GM21619 (cell line): ENCODE results near the gene KIRREL1.

Source experiments
- ATAC-seq: cut with Tn5 transposase; IDR thresholded peaks from one replicate; pipeline ENCODE4 v1.9.1; 2021; ENCODE audit not compliant: unreplicated experiment

The KIRREL1 gene

DNA sequence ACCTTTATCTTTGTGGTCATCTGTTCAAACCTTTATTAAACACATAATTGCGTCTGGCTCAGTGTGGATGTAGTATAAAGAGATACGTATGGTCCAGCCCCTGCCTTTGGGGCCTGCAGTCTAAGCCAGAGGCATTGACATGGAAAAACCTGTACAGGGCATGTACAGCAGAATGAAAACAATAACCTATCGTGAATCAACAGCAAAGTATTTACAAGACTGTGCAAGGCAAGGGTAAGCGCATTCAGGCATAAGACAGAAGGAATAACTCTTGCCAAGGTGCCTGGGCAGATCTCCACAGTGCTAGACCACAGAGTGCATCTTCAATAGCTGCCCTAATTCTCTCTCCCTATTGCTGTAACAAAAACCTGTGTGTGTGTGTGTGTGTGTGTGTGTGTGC, 35.5 kb downstream of the KIRREL1 start:
- no peak for ATAC-seq

DNA sequence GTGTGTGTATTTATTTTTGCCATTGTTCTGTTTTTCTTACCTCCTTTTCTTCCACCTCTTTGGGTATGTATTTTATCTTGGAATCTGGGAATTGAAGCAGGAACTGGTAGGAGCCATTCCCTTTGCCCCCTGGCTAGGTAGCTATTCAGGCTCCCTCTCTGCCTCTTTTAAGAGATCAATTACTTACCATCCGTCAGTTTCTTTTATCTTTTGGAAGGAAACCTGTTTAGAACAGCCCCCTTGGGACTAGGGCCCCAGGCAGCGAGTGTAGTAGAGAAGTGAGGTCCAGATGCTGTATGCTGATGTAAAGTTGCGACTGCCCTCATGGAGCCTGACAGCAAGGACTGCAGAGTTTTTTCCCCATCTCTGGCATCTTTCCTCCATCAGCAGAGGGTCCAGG, 41.6 kb downstream of the KIRREL1 start:
- no peak for ATAC-seq

DNA sequence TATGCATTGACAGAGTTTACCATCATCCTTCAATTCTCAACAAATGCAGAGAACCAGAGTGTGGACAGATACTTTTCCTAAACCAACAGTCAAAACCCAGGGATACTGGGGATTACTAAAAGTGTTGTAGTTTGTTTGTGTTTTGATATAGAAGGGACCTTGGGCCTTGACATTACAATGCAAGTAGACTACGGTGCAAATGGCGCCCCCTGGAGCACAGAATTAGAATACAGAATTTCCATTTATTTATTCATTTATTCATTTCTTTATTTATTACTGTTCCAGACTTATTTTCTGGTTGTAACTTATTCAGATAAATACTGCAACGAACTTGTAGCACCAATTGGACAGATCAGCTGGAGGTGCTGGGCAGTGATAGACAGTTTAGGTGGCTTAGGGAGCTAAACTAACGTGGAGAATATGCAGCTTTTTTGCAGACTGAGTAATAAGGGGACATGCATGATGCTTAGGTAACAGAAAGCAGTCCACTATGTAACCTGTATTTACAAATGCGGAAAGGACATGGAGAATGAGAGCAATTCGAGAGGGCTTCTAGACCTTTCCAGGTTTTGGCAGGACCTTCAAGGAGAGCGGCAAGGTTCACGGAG, 42.6 kb downstream of the KIRREL1 start:
- no peak for ATAC-seq

DNA sequence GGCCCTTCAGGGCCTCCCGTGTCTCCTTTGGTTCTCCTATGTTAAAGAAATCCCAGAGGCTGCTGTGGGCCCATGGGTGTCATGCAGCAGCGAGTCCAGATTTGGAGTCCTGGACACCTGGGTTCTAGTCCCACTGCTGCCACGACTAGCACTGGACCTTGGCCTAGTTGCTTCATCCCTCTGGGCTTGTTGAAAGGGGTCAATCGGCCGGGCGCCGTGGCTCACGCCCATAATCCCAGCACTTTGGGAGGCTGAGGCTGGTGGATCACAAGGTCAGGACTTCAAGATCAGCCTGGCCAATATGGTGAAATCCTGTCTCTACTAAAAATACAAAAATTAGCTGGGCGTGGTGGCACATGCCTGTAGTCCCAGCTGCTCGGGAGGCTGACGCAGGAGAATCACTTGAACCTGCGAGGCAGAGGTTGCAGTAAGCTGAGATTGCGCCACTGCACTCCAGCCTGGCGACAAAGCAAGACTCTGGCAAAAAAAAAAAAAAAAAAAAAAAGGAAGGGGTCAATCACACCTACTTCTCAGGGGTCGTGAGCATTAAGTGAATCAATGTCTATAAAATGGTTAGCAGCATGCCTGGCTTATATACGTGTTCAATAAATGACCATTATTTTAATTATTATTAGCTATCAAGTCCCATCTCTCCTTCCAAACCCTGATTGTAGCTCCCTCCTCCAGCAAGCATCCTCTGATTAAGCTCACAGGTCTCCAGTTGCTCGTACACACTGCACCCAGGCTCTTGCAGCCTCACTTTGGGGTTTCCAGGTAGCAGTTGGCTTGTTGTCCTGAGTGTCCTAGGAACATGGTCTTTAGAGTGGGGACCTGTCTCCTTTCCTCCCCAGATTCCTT, 43.8 kb downstream of the KIRREL1 start:
- no peak for ATAC-seq

DNA sequence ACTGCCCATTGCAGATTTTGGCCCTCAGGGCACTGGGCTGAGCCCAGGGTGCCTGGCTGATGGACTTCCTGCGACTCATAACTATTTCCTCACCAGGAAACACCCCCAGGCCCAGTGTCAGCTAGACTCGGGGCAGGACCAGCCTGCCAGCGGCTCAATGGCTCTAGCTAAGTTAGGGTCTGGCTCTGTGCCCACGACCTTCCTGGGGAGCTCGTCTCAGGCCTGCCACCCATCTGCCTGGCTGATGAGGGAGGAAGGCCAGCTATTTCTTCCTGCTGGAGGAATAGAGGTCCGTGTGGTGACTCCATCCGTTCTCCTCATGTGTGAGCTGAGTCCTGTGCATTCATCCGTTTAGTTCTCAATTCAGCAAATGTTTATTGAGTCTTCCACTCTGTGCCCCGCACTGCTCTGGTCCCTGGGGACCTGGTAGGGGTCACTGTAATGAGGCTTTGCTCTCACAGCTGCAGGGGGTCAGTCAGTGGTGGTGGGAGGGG, 44.5 kb downstream of the KIRREL1 start:
- ATAC-seq, result no peak

DNA sequence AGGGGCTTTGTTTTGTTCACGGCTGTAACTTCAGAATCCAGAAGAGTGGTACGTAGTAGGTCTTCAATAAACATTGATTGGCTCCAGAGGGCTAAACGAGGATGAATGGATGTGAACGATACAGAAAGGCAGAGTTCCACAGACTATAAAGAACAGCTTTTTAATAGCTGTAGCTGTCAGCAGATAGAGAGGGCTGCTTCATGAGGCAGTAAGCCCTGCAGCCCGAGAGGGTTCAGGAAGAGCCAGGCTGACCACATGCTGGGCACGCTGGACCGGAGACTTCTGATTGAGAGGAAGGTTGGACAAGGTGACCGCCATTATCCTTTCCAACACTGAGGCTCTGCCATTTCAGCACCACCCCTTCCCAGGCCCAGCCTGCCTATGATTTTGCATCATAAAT, 45.3 kb downstream of the KIRREL1 start:
- no peak for ATAC-seq

DNA sequence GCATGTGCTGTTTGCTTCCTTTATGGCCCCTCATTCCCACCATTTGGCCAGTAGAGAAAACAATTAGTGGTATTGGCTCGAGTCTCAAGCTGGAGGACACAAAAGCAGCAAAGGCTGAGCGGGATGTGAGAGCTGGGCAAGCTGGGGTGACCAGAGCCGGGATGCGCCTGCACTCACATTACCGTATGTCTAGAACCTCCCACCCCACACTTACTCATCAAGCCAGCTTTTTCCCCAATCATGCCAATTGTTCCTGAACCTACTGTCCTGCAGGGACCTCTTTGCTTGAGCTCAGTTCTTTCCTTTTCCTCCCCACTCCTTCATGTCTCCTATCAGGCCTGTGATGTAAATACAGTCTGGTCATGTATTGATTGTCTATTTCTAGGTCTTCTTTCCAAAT, 45.9 kb downstream of the KIRREL1 start:
- no peak for ATAC-seq

DNA sequence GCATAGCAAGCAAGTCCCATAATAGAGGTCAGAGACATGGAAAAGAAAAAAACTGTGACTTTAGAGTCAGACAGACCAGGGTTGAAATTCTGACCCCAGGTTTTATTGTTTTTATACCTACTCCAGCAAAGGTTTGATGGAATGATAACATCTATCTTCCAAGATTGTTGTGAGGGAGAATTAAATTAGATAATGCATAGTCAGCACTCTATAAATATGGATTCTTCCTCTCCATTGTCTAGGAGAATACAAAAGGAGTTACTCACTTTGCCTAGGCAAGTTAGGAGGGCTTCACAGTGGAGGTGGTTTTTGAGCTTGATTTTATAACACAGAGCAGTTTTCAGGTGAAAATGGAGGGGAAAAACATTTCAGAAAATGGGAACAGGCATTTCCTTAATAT, 46.9 kb downstream of the KIRREL1 start:
- no peak for ATAC-seq

DNA sequence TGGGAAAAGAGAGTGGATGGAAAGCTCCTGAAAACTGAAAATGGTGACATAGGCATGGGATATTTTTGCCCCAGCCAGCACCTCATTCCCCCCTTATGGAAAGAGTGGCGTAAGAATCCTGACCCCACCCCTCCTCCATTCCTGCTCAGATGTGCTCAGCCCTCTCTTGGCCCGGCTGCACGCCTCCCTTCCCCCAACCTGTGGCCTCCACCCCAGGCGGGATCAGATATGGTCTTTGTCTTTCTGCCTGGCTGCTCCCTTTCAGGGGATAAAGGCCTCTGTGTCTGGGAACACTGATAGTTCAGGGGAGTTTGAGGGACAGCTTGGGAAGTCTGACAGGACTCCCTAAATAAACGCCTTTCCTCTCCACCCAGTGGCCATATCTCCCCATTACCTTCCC, 49.8 kb downstream of the KIRREL1 start:
- no peak for ATAC-seq

DNA sequence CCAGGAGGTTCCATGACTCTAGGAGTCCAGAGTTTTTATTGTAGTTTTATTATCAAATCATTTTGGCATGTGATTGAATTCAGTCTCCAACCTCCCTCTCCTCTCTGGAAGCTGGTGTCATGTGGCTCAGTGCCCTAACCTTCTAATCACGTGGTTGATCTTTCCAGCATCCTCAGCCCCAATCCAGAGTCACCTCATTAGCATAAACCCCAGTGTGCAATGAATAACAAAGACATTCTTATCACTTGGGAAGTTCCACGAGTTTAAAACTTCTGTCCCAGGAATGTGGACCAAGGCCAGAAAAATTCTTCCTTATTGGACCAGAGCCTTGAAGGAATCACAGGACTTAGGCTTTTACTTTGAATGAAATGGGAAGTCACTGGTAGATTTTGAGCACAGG, 52.2 kb downstream of the KIRREL1 start:
- ATAC-seq, result no peak

DNA sequence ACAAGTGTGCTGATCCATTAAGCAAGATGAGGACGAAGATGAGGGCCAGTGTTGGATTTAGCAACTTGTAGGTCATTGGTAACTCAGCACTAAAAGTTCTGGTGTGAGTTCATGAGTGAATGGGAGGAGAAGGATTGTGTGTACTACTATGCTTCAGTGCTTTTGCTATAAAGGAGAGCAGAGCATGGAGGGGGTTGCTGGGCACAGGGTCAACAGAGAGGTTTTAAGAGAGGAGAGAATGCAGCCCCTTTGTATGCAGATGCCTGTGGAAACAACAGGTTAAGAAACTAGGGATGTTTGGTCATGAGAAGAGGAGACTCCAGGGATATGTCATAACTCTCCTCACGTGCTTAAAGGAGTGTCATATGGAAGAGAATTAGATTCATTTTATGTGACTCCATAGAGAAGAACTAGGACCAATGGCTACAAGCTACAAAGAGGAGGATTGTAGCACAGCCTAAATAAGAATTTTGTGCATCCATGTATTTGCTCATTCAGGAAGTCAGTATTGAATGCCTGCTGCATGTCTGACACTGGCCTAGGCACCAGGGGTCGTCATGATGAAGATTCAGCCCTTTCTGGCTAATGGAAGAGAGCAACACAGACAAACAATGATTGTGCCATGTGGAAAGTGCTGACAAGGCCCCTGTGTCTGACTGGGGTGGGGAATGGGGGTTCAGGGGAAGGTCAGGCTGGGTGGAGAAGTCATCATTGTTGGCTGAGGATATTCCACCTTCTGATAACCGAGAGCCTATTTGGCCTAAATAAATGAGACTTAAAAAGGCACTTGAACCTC, 53.5 kb downstream of the KIRREL1 start:
- no peak for ATAC-seq

DNA sequence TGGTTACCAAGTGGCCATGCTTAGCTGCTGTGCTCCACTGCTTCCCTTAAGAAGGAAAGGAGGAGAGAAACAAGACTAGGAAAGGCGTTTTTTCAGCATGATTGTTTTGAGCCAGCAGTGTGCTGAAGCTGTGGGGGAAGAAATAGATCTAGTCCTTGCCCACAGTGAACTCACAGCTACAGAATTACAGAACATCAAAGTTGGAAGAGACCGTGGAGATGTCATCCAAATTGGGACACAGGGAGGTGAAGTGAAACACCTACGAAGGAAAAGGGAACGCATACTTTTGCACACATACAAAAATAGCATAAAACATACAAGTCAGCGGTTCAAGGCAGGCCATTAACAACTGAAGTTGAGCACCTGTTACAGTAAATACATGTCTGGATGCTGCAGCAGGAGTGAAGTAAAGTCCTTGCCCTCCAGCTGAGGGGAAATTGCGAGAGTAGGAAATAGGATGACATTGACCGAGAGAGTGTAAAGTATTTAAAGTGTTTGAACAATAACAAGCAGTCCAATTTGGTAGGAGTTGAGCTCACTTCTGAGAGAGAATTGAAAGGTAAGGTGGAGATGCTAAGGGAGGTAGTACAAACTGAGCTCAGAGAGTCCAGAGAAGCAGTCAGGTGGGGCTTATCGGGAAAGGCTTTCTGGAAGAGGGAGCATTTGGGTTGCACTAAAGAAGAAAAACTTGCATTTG, 55.1 kb downstream of the KIRREL1 start:
- no peak for ATAC-seq

DNA sequence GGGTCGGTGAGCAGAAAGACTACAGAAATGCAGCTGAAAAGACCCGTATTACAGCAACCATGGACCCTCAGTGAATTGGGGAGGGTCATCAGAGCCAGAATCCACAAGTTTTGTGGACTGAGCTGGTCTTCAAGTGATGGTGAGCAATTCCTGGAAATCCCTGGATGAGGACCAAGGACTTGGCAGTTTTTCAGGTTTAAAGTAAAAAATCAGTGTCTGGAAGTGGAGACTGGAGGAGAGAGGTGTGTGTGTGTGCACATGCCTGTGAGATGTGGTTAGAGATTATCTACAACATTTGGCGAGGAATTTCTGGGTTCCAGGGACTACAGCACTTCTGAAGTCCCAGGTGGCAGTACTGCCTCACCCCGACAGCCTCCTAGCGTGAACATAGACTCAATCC, 56.4 kb downstream of the KIRREL1 start:
- no peak for ATAC-seq

DNA sequence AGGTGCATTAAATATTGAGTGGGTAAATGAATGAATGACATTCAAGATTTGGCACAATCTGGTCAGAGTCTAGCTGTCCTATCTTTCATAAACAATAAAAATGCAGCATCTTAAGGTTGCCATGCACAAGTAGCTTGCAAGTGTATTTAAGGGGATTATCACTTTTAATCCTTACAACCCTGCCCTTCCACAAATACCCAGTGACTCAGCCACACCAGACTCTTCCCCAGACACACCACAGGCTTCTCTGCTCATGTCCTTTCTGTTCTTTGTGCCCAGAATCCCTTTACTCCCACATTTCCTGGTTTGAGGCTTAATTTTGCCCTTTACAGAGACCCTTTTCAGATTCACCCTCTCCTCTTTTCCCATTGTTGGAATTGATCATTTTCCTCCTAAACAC, 59.8 kb downstream of the KIRREL1 start:
- no peak for ATAC-seq

DNA sequence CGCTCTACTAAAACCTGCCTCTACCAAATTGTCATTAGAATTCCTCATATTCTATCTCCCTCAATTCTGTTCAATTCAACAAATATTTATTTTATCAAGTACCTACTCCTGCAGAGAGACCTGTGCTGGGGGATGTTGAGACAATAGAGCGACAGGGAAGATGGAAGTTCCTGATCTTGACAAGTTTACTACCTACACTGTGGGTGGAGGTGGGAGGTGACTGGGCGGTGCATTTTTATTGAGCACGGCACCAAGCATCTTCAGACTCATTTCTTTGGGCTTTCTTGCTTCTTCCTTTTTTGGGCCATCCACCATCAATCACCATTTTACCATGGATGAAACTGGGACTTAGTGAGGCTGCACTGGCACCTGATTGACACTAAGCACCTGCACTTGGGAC, 61.3 kb downstream of the KIRREL1 start:
- no peak for ATAC-seq

DNA sequence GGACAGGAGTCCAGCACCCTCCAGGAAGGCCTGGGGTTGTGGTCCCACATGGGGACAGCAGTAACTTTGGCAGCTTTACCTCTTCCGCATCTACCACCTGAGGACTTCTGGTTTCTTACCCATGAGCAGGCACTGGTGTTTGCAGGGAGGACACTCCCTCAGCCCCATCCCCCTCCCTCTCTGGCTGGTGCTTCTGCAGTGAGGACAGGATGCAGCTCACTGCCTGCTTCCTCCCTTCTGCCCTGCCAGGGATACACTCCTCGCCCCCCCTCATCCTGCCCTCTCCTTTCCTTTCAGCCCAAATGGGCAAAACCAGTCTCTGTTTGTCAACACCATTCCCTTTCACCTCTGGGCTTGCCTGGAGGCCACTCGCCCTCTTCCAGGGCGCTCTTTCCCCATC, 62.4 kb downstream of the KIRREL1 start:
- no peak for ATAC-seq

DNA sequence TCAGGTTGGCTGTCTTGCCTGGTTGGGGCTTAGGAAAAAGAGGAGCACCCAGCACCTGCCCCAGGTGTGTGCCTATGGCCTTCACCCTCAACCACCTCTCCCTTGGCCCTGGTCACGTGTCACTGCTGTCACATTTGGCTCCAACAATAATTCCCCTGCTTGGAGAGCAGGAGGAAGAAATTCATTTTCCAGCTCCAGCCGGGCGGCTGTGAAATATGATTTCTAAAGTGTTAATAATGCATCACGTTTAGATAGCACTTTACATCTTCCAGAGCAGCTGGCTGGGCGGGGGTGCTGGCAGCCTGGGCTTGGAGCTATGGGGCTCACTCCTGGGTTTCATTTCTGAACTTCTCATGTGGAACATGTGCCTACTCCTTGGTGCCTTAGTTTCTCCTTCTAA, 63.1 kb downstream of the KIRREL1 start:
- ATAC-seq, result no peak

DNA sequence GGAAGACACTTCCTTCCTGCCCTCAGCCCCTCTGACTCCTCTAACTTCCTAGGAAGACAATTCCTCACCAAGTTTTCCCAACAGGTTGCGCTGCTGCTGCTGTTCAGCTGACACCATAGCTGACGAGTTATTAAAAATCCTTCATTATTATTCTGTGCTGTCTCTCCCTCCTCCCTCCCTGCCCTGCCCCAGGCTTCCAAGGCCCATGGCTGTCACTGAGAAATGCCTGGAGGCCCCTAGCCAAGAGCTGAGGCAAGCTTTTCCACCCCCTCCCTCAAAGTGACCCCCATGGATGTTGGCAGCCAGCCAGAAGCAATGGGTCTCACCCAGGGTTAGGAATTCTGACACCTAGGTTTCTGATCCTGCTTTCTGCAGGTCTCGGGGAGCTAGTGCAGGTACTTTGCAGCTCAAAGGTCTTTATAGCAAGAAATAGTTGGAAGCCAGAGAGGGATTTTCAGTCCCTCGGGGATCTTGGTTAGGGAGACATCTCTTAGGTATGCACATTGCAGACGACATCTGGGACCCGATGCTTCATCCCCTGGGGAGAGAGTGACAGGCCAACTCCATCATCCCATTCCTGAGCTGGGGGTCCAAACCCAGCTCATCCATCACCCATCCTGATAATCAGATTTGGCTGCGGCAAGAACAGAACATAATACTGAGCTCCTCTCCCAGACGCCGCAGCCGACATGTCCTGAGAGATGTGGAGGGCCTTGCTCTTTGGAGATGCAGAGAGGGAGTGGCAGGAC, 65.0 kb downstream of the KIRREL1 start:
- ATAC-seq, result no peak

DNA sequence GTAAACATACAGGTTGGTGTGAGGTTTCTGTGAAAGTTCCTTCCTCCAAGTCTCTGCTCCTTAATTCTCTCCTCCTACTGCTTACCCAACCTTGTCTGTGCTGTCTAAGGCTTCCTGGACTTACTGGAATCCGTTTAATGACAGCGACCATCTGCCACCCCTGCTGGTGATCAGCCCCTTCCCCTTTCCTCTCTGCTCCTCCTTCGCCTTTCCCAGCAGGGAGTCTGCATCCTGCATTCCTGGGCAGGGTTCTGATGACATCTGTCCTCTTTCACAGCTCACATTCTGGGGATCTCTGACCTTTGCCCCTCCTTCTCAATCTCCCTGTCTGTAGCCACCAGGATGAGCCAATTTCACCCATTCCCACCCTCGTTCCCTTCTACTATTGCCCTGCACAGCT, 66.5 kb downstream of the KIRREL1 start:
- no peak for ATAC-seq

DNA sequence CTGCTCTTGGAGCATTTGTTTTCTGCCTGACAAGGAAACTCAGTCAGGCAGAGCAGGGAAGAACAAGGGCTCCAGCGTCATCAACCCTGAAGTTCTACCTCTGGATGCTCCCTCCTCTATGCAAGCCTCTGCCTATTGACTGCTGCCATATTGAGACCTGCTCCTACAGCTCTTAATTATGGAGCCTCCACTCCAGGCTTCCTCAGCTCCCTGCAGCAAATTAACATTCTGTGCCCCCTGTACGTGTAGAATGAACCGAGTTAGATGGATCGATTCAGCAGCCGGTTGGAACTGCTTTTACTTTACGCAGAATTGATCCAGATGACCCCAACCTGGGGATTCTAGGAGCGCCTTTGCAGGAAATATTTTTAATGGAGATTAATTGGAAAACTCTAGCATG, 68.7 kb downstream of the KIRREL1 start:
- ATAC-seq, result no peak

DNA sequence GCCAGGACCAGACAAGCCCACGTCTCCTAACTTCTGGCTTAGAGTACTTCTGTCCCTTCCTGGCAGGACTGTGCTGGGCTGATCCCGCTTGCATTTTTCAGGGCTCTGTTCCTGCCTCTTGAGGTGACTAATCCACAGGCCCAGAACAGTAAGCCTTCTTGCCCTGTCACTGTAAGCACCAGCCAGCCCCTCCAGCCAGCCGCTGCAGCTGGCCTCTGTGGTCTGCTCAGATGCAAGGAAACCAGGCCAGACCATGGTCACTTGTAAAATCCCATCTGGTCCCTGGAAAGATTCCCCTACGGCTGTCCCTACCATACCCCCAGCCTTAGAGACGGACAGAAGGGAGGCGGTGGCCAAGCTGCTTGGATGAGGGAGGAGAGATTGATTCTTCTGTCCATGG, 74.2 kb downstream of the KIRREL1 start:
- no peak for ATAC-seq
